Esophagus muscularis mucosa (tissue), 4 donors: Measurements from ENCODE around the gene GRIK5.

ENCODE experiments used
- CTCF ChIP-seq, 3 experiments: fragments of 200-600 bp in 2 of 3; fragments of 450-650 bp in 1 of 3; sonication (generic) in 2 of 3; IDR thresholded peaks; one replicate each; pipeline ENCODE4 v1.5.1; 2017 to 2019; ENCODE audit warnings: antibody characterized with exemption in 3 of 3, mild to moderate bottlenecking in 2 of 3, moderate library complexity in 1 of 3
- EP300 ChIP-seq: sonication (generic); formaldehyde crosslinking; IDR thresholded peaks from one replicate; pipeline ENCODE4 v1.6.1; 2017; ENCODE audit warnings: antibody characterized with exemption
- POLR2A ChIP-seq: fragments of 450-650 bp; IDR thresholded peaks from one replicate; pipeline ENCODE4 v1.6.1; 2017; ENCODE audit warnings: antibody characterized with exemption, moderate library complexity, mild to moderate bottlenecking, low read depth
- POLR2AphosphoS5 ChIP-seq, 2 donors: sonication (generic); formaldehyde crosslinking; IDR thresholded peaks; one replicate each; pipeline ENCODE4 v1.6.1; 2017; ENCODE audit warnings: antibody characterized with exemption in 2 of 2

- peak; percentile 79 to 86 (median 84) for TF ChIP-seq CTCF (IDR thresholded peaks at IDR 0.05)
- no peak for TF ChIP-seq POLR2A
- TF ChIP-seq EP300: no peak
- TF ChIP-seq POLR2AphosphoS5 (IDR thresholded peaks at IDR 0.05): peak in 1 of 2 donors; percentile 33
Observed at GRCh38 chr19:42108527-42109389, 38.8 kb upstream of the GRIK5 start.
